GM12872 (cell line): Measurements from ENCODE around the gene MVB12B.

Experiments used
- CTCF ChIP-seq: IDR thresholded peaks from 3 replicates; pipeline ENCODE4 v1.5.1; 2011; ENCODE audit warnings: low read depth, mild to moderate bottlenecking, low read length, moderate library complexity; ENCODE audit not compliant: insufficient read depth

MVB12B gene

GRCh38 chr9:126474786-126475485 is 148.3 kb downstream of the MVB12B start:
- no peak for TF ChIP-seq CTCF

GRCh38 chr9:126475933-126476555 is 149.4 kb downstream of the MVB12B start:
- TF ChIP-seq CTCF, result no peak

GRCh38 chr9:126478216-126478981 is 151.8 kb downstream of the MVB12B start:
- TF ChIP-seq CTCF, result no peak

- TF ChIP-seq CTCF, result no peak
These were observed 152.9 kb downstream of the MVB12B start for GRCh38 chr9:126479515-126479914.

- TF ChIP-seq CTCF, result no peak
These were observed 154.2 kb downstream of the MVB12B start for GRCh38 chr9:126480813-126481212.

GRCh38 chr9:126481862-126482261 is 155.2 kb downstream of the MVB12B start:
- TF ChIP-seq CTCF, result no peak

- TF ChIP-seq CTCF, result no peak
These were observed 155.9 kb downstream of the MVB12B start for GRCh38 chr9:126482361-126483044.
